AG09319 (cell line): ENCODE results near the gene COPB1.

Experiments
- DNase-seq: peaks from one replicate; pipeline ENCODE4 v3.0.0-alpha.2; 2010; ENCODE audit warnings: low read depth; ENCODE audit errors: extremely low read depth
- CTCF ChIP-seq: IDR thresholded peaks from 2 replicates; pipeline ENCODE4 v1.5.1; 2011; ENCODE audit warnings: low read depth, mild to moderate bottlenecking, inconsistent platforms, low read length, moderate library complexity

Gene COPB1

GRCh38 chr11:14513800-14514199 lies 14.2 kb upstream of the COPB1 start:
- no peak for TF ChIP-seq CTCF
- no peak for DNase-seq

GRCh38 chr11:14506532-14506931 lies 6.9 kb upstream of the COPB1 start:
- DNase-seq = no peak
- TF ChIP-seq CTCF = no peak

- no peak for DNase-seq
- TF ChIP-seq CTCF = no peak
Measured at GRCh38 chr11:14503023-14503422, 3.4 kb upstream of the COPB1 start.

DNA sequence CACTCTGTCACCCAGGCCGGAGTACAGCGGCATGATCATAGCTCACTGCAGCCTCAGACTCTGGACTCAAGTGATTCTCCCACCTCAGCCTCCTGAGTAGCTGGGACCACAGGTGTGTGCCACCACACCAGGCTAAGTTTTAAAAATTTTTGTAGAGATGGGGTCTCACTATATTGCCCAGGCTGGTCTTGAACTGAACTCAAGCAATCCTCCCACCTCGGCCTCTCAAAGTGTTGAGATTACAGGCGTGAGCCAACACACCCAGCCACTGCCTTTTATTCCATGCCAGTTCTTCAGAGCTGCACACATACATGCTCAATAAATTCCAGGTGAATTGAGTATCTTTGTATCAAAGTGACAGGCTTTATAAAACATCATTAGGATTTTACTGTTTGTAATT lies 2.4 kb upstream of the COPB1 start:
- TF ChIP-seq CTCF = no peak
- no peak for DNase-seq

GRCh38 chr11:14500181-14500651 lies 605 bp upstream of the COPB1 start:
- DNase-seq = no peak
- no peak for TF ChIP-seq CTCF

DNA sequence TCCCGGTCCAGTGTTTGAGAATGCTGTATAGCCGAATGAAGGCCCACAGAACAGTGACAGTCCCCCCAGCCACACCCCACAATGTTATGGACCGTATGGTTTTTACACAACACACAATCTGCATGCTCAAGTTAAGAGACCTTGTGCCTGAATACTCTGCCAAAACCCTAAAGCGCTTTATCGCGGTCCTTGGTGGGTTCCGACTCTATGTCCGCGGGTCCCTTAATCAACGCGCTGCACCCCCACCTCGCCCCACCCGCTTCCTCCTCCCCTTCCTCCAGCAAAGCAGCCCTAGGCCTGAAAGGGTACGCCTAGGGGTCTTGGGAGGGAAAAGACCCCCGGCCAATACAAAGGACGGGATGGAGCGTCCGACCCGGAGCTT lies 442 bp downstream of the COPB1 start:
- DNase-seq = no peak
- TF ChIP-seq CTCF = no peak

GRCh38 chr11:14480716-14481115 lies 18.9 kb downstream of the COPB1 start:
- no peak for TF ChIP-seq CTCF
- DNase-seq = no peak
